ENCODE measurements around the gene ORC1. TPM values are rescaled to one million over a fixed set of nuclear protein-coding genes. Genes with fewer than 3 reads are reported as not detected.

Gene ORC1
- total RNA-seq, 1 experiment from 2014 or later = 14.0 TPM

GRCh38 chr1:52414942-52415341 is 10.7 kb upstream of the ORC1 start:
- H3K36me3 Mint-ChIP-seq (ENCODE audit: insufficient read depth, unreplicated experiment) = peaks cover 84% of the 10 kb centered on the region
- no peak overlapping the region for H3K4me3 Mint-ChIP-seq (ENCODE audit: unreplicated experiment)
- Histone ChIP-seq H3K9me3 (no peaks in the 10 kb centered on the region), H3K4me1 (no peaks in the 10 kb centered on the region), H3K4me3 (ENCODE audit: low read depth, low read length) (no peak overlapping the region), H3K36me3 (ENCODE audit: control insufficient read depth, insufficient read depth, low read length) (peaks cover 1% of the 10 kb centered on the region; the same call in 1 of the 2 replicates), H3K27me3 (replicated peaks; ENCODE audit: control insufficient read depth, insufficient read depth, low read length) (no peaks in the 10 kb centered on the region)
- ChIA-PET POLR2A (no interaction called here), CTCF (no interaction called here)
- H3K27me3 Mint-ChIP-seq (ENCODE audit: insufficient read depth, unreplicated experiment) = no peaks in the 10 kb centered on the region
- no peaks in the 10 kb centered on the region for H3K9me3 Mint-ChIP-seq (ENCODE audit: unreplicated experiment)
- no peak for TF ChIP-seq CTCF (IDR thresholded peaks at IDR 0.05; ENCODE audit: insufficient read depth in 1 of 2, low read depth in 1 of 2, low read length in 1 of 2, severe bottlenecking in 1 of 2, unreplicated experiment in 1 of 2)
- H3K27ac Mint-ChIP-seq (ENCODE audit: unreplicated experiment) = no peak overlapping the region
- no peaks in the 10 kb centered on the region for H3K4me1 Mint-ChIP-seq (ENCODE audit: low read depth, unreplicated experiment)
- no peak for DNase-seq
- intact Hi-C loops (cut with micrococcal nuclease; ENCODE audit: unreplicated experiment) = no loop called here
- no TSS peak for BruUV-seq (replicated peaks)

- H3K27me3 Mint-ChIP-seq (ENCODE audit: insufficient read depth, unreplicated experiment) = no peaks in the 10 kb centered on the region
- Histone ChIP-seq H3K27me3 (replicated peaks; ENCODE audit: control insufficient read depth, insufficient read depth, low read length) (no peaks in the 10 kb centered on the region), H3K4me1 (no peaks in the 10 kb centered on the region), H3K9me3 (no peaks in the 10 kb centered on the region), H3K4me3 (ENCODE audit: low read depth, low read length) (no peak overlapping the region), H3K36me3 (ENCODE audit: control insufficient read depth, insufficient read depth, low read length) (peaks cover 3% of the 10 kb centered on the region; the same call in 1 of the 2 replicates)
- H3K4me3 Mint-ChIP-seq (ENCODE audit: unreplicated experiment) = no peak overlapping the region
- TF ChIP-seq CTCF (IDR thresholded peaks at IDR 0.05; ENCODE audit: insufficient read depth in 1 of 2, low read depth in 1 of 2, low read length in 1 of 2, severe bottlenecking in 1 of 2, unreplicated experiment in 1 of 2) = no peak
- no peak overlapping the region for H3K27ac Mint-ChIP-seq (ENCODE audit: unreplicated experiment)
- BruUV-seq (replicated peaks) = no TSS peak
- CTCF ChIA-PET = no interaction called here
- DNase-seq = no peak
- H3K36me3 Mint-ChIP-seq (ENCODE audit: insufficient read depth, unreplicated experiment) = peaks cover 79% of the 10 kb centered on the region
- no peaks in the 10 kb centered on the region for H3K9me3 Mint-ChIP-seq (ENCODE audit: unreplicated experiment)
- POLR2A ChIA-PET = no interaction called here
- intact Hi-C loops (cut with micrococcal nuclease; ENCODE audit: unreplicated experiment) = no loop called here
- H3K4me1 Mint-ChIP-seq (ENCODE audit: low read depth, unreplicated experiment) = no peaks in the 10 kb centered on the region
These were observed 9.3 kb upstream of the ORC1 start for GRCh38 chr1:52413410-52413989.

- peak overlapping the region; percentile 91 for H3K27ac Mint-ChIP-seq (ENCODE audit: unreplicated experiment)
- no peak for DNase-seq
- no peaks in the 10 kb centered on the region for H3K27me3 Mint-ChIP-seq (ENCODE audit: insufficient read depth, unreplicated experiment)
- Histone ChIP-seq H3K4me1 (peaks cover 17% of the 10 kb centered on the region), H3K9me3 (no peaks in the 10 kb centered on the region), H3K36me3 (ENCODE audit: control insufficient read depth, insufficient read depth, low read length) (peaks cover 2% of the 10 kb centered on the region; the same call in 1 of the 2 replicates), H3K27me3 (replicated peaks; ENCODE audit: control insufficient read depth, insufficient read depth, low read length) (no peaks in the 10 kb centered on the region), H3K4me3 (ENCODE audit: low read depth, low read length) (peak overlapping the region; percentile 60)
- BruUV-seq (replicated peaks) = TSS peak; percentile 74
- intact Hi-C loops (cut with micrococcal nuclease; ENCODE audit: unreplicated experiment) = loop anchor here (1.0 to 5.0 kb wide), 2 partner anchors 39 to 282 kb away; partner anchors contain the start of gene CC2D1B
- POLR2A ChIA-PET = interaction anchor here (0.5 to 2.7 kb wide), 2 partner anchors 148 to 1273 kb away, joined by 4 to 14 read pairs; partner anchors contain the start of gene TUT4
- CTCF ChIA-PET = interaction anchor here (1.5 kb wide), 1 partner anchor 36 kb away, joined by 4 read pairs; no protein-coding TSS in a partner anchor
- no peak for TF ChIP-seq CTCF (IDR thresholded peaks at IDR 0.05; ENCODE audit: insufficient read depth in 1 of 2, low read depth in 1 of 2, low read length in 1 of 2, severe bottlenecking in 1 of 2, unreplicated experiment in 1 of 2)
- no peaks in the 10 kb centered on the region for H3K4me1 Mint-ChIP-seq (ENCODE audit: low read depth, unreplicated experiment)
- peaks cover 40% of the 10 kb centered on the region for H3K36me3 Mint-ChIP-seq (ENCODE audit: insufficient read depth, unreplicated experiment)
- peak overlapping the region; percentile 87 for H3K4me3 Mint-ChIP-seq (ENCODE audit: unreplicated experiment)
- no peaks in the 10 kb centered on the region for H3K9me3 Mint-ChIP-seq (ENCODE audit: unreplicated experiment)
These were observed 734 bp upstream of the ORC1 start for GRCh38 chr1:52404975-52405338.
